BJ (cell line): Measurements from ENCODE around the gene ZBTB6. TPM values are rescaled to one million over a fixed set of nuclear protein-coding genes. Genes with fewer than 3 reads are reported as not detected.

Source experiments
- CTCF ChIA-PET: fragments of 350-600 bp; formaldehyde crosslinking; extraction: SDS; loops from one replicate; lab custom pipeline; 2021; ENCODE audit warnings: antibody characterized with exemption, inconsistent platforms; lab: Yijun Ruan, JAX
- POLR2A ChIA-PET: fragments of 300-600 bp; sonication (Branson Sonifier 250); formaldehyde crosslinking; extraction: SDS; loops from one replicate; lab custom pipeline; 2021; ENCODE audit warnings: antibody characterized with exemption; lab: Charles Lee
- DNase-seq: peaks from one replicate; pipeline ENCODE4 v3.0.0-alpha.2; 2011; ENCODE audit warnings: low read depth
- H3K27me3 ChIP-seq: 2 replicates; pipeline ENCODE4 v1.6.0; 2011; ENCODE audit warnings: low read length; ENCODE audit not compliant: control insufficient read depth, insufficient read depth
- H3K36me3 ChIP-seq: 2 replicates; pipeline ENCODE4 v1.5.1; 2011; ENCODE audit warnings: low read length; ENCODE audit not compliant: control insufficient read depth, insufficient read depth
- H3K4me3 ChIP-seq: 2 replicates; pipeline ENCODE4 v1.5.1; 2011; ENCODE audit warnings: low read depth, mild to moderate bottlenecking, control low read depth, low read length
- polyA minus RNA-seq: library from RNA; depleted of rRNA, polyadenylated mRNA; stranded (reverse); fragments of >200 nt; gene quantifications from 2 replicates; pipeline ENCODE4 v1.2.3, GENCODE V29; 2011; rRNA and poly(A)+ RNA removed
- polyA plus RNA-seq: library from polyadenylated mRNA; depleted of rRNA; stranded (reverse); fragments of >200 nt; gene quantifications from 2 replicates; pipeline ENCODE4 v1.2.3, GENCODE V29; 2011; rRNA removed
- TF ChIP-seq, protein P1 (sequence below): IDR thresholded peaks from 2 replicates; pipeline ENCODE4 v1.5.1; 2011; ENCODE audit warnings: low read depth, mild to moderate bottlenecking, control low read depth, inconsistent platforms, low read length, moderate library complexity; ENCODE audit not compliant: insufficient read depth

The ZBTB6 gene, protein sequence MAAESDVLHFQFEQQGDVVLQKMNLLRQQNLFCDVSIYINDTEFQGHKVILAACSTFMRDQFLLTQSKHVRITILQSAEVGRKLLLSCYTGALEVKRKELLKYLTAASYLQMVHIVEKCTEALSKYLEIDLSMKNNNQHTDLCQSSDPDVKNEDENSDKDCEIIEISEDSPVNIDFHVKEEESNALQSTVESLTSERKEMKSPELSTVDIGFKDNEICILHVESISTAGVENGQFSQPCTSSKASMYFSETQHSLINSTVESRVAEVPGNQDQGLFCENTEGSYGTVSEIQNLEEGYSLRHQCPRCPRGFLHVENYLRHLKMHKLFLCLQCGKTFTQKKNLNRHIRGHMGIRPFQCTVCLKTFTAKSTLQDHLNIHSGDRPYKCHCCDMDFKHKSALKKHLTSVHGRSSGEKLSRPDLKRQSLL
- 2.5 and 5.0 TPM in 2 replicates for polyA plus RNA-seq
- polyA minus RNA-seq: 2.9 and 3.4 TPM in 2 replicates

DNA sequence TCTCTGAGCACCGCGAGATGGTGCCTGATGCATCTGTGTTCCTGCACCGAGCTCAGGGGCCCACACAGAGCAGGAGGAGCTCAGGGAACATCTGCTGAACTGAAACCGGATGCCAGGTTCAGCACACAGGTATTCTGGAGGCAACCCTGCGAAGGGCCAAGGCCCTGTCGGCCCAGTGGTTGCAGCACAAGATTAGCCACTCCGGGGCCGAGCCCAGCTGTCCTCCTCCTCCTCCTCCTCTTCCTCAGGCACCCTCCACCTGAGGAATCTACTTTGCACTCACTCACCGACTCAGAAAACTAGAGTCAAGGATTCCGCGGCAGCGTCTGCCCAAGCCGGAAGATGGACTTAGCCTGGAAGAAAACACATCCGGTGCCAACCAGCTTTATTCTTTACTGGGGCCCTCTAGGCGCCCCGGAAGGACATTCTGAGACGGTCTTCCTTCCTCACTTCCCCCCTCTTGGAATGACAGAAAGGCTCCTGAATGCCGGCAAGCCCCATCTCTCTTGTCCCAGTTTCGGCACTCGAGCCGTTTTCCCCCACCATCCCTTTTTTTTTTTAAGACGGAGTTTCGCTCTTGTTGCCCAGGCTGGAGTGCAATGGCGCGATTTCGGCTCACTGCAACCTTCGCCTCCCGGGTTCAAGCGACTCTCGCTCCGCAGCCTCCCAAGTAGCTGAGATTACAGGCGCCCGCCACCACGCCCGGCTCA lies at the start of gene ZBTB6:
ZBTB6 (minus strand) TSS at position 360 of the 710 bp plus-strand sequence. CDS start 1,251 bp downstream, outside the sequence.
- Histone ChIP-seq H3K36me3 (peaks cover 8% of the 10 kb centered on the region), H3K27me3 (no peaks in the 10 kb centered on the region), H3K4me3 (peak within 1 kb of the TSS; percentile 97)
- peak; percentile 49 for DNase-seq
- CTCF ChIA-PET: no interaction called here
- TF ChIP-seq, protein P1, sequence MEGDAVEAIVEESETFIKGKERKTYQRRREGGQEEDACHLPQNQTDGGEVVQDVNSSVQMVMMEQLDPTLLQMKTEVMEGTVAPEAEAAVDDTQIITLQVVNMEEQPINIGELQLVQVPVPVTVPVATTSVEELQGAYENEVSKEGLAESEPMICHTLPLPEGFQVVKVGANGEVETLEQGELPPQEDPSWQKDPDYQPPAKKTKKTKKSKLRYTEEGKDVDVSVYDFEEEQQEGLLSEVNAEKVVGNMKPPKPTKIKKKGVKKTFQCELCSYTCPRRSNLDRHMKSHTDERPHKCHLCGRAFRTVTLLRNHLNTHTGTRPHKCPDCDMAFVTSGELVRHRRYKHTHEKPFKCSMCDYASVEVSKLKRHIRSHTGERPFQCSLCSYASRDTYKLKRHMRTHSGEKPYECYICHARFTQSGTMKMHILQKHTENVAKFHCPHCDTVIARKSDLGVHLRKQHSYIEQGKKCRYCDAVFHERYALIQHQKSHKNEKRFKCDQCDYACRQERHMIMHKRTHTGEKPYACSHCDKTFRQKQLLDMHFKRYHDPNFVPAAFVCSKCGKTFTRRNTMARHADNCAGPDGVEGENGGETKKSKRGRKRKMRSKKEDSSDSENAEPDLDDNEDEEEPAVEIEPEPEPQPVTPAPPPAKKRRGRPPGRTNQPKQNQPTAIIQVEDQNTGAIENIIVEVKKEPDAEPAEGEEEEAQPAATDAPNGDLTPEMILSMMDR: no peak
- POLR2A ChIA-PET: interaction anchor here (0.6 to 1.2 kb wide), 4 partner anchors 17 to 78 kb away, joined by 3 to 10 read pairs (median 5); partner anchors contain the start of genes RABGAP1 and ZBTB26

DNA sequence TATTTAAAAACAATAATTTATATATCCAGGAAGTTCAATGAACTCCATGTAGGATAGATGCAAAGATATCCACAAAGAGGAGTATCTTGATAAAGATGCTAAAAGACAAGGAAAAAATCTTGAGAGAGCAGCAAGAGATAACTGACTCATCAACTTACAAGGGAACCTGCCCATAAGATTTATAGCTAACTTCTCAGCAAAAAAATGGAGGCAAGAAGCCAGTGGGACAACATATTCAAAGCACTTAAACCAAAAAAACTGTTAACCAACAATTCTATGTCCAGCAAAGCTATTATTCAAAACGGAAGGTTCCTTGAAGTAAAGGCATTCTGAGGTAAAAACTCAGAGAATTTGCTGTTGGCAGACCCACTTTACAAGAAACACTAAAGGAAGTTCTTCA lies 48.0 kb upstream of the ZBTB6 start:
- no peak overlapping the region for H3K4me3 ChIP-seq
- no peaks in the 10 kb centered on the region for H3K27me3 ChIP-seq
- ChIA-PET POLR2A (no interaction called here), CTCF (no interaction called here)
- peaks cover 3% of the 10 kb centered on the region for H3K36me3 ChIP-seq
- TF ChIP-seq, protein P1: no peak
- DNase-seq: no peak

DNA sequence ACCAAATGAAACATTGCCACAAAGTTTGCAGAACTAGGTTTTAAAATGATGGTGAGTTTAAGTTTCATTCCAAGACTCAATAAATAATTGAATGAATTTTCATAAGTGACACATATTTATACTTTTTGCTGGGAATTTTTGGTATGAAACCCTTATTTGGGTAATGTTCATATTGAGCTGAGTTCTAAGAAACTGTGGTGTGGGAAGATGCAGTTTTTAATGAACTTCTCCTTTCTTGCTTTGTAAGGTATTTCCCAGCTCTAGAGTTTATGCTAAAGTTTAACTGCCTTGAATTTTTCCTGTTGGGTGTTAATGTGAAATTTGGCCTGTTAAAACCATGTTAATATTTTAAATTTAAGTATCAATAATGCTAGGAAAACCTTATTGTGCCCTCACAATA lies 42.8 kb upstream of the ZBTB6 start:
- Histone ChIP-seq H3K36me3 (peaks cover 2% of the 10 kb centered on the region), H3K27me3 (no peaks in the 10 kb centered on the region), H3K4me3 (no peak overlapping the region)
- ChIA-PET POLR2A (no interaction called here), CTCF (interaction anchor here (2.0 kb wide), 1 partner anchor 18 kb away, joined by 5 read pairs; no protein-coding TSS in a partner anchor)
- DNase-seq: no peak
- TF ChIP-seq, protein P1: no peak

DNA sequence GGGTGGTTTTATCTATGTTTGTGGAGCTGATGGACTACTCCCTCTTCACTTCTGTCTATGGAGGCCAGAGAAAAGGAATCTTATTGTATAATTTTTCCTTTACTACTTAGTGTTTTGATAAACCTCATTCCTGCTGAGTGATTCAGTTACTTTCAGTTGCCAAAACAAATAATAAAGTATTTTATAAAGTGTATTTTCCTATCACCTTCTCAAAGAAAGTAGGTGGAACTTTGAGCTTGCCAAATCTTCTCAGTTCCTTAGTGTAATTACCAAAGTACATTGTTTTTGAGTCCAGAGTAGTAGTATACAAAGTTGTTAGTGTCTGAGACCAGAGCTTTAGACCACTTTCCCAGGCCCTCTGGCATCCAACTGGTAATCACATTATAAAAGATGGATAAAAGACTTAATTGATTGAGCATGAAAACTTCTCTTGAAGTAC lies 41.1 kb upstream of the ZBTB6 start:
- DNase-seq: no peak
- H3K36me3 ChIP-seq: no peaks in the 10 kb centered on the region; the same call in 1 of the 2 replicates
- ChIA-PET POLR2A (interaction anchor here (0.6 kb wide), 1 partner anchor 14 kb away, joined by 3 read pairs; no protein-coding TSS in a partner anchor), CTCF (interaction anchor here (0.5 to 2.0 kb wide), 3 partner anchors 20 to 500 kb away, joined by 3 to 5 read pairs (median 3); no protein-coding TSS in a partner anchor)
- no peaks in the 10 kb centered on the region for H3K27me3 ChIP-seq
- H3K4me3 ChIP-seq: no peak overlapping the region
- TF ChIP-seq, protein P1: no peak

DNA sequence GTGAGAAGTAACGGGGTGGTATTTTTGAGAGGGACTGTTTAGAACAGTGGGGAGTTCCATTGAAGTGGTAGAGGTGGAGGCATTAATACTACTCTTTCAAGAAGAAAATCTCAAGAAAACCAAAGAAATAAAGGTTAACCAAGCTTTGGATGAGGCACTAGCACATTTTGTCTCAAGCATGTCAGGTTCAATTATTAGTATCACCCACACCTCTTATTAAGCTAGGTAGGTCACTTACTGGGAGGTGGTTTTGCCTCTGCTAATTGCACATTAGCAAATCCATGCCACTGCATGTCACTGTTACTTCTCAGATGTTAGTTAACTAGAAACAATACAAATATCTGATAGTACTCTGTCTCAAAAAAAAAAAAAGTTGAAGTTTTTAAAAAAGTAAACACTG lies 37.9 kb upstream of the ZBTB6 start:
- CTCF ChIA-PET: no interaction called here
- DNase-seq: no peak
- H3K36me3 ChIP-seq: no peaks in the 10 kb centered on the region
- H3K4me3 ChIP-seq: no peak overlapping the region
- POLR2A ChIA-PET: no interaction called here
- H3K27me3 ChIP-seq: no peaks in the 10 kb centered on the region
- TF ChIP-seq, protein P1: no peak
